Mesendoderm (in vitro differentiated cells): ENCODE results near the gene LRRC45.
A peak's percentile ranks its signal among the peaks of the same experiment; 100 is the strongest.

Experiments
- DNase-seq: peaks from one replicate; pipeline ENCODE4 v3.0.0; 2013
- H2AK5ac ChIP-seq: 2 replicates; pipeline ENCODE4 v1.6.1; 2013; ENCODE audit warnings: low read length, inconsistent platforms
- H2BK120ac ChIP-seq: 2 replicates; pipeline ENCODE4 v1.6.1; 2013; ENCODE audit warnings: low read depth, mild to moderate bottlenecking, low read length, moderate library complexity, mixed read lengths
- H2BK15ac ChIP-seq: replicated peaks from 2 replicates; pipeline ENCODE4 v1.6.1; 2013; ENCODE audit warnings: low read depth, mild to moderate bottlenecking, moderate library complexity
- H2BK5ac ChIP-seq: 2 replicates; pipeline ENCODE4 v1.6.1; 2013; ENCODE audit warnings: low read length, inconsistent platforms
- H3K18ac ChIP-seq: 2 replicates; pipeline ENCODE4 v1.6.1; 2013; ENCODE audit warnings: mild to moderate bottlenecking, low read length, mixed read lengths
- H3K23ac ChIP-seq: one replicate; pipeline ENCODE4 v1.6.1; 2013; ENCODE audit warnings: low read length
- H3K27ac ChIP-seq: 2 replicates; pipeline ENCODE4 v1.5.1; 2013; ENCODE audit warnings: low read depth, mild to moderate bottlenecking, inconsistent platforms, low read length, moderate library complexity
- H3K27me3 ChIP-seq: 2 replicates; pipeline ENCODE4 v1.6.1; 2013; ENCODE audit warnings: low read length, control low read depth, mild to moderate bottlenecking, inconsistent platforms; ENCODE audit not compliant: insufficient read depth, poor library complexity
- H3K36me3 ChIP-seq: 2 replicates; pipeline ENCODE4 v1.6.1; 2013; ENCODE audit warnings: low read length, inconsistent platforms; ENCODE audit not compliant: control insufficient read depth, insufficient read depth
- H3K4ac ChIP-seq: one replicate; pipeline ENCODE4 v1.6.1; 2013; ENCODE audit warnings: low read depth, mild to moderate bottlenecking, low read length, moderate library complexity
- H3K4me1 ChIP-seq: 2 replicates; pipeline ENCODE4 v1.6.1; 2013; ENCODE audit warnings: low read depth, low read length, inconsistent platforms; ENCODE audit not compliant: control insufficient read depth
- H3K4me2 ChIP-seq: 2 replicates; pipeline ENCODE4 v1.6.1; 2013; ENCODE audit warnings: low read length
- H3K4me3 ChIP-seq: 2 replicates; pipeline ENCODE4 v1.5.1; 2013; ENCODE audit warnings: mild to moderate bottlenecking, low read length
- H3K56ac ChIP-seq: one replicate; pipeline ENCODE4 v1.6.1; 2013; ENCODE audit warnings: low read length
- H3K79me1 ChIP-seq: 2 replicates; pipeline ENCODE4 v1.6.1; 2013; ENCODE audit warnings: low read length, inconsistent platforms
- H3K79me2 ChIP-seq: 2 replicates; pipeline ENCODE4 v1.6.1; 2013; ENCODE audit warnings: mild to moderate bottlenecking, low read length; ENCODE audit not compliant: control insufficient read depth, insufficient read depth
- H3K9ac ChIP-seq: 2 replicates; pipeline ENCODE4 v1.6.1; 2013; ENCODE audit warnings: low read length, inconsistent platforms
- H4K5ac ChIP-seq: one replicate; pipeline ENCODE4 v1.6.1; 2013; ENCODE audit warnings: low read length
- H4K8ac ChIP-seq: one replicate; pipeline ENCODE4 v1.6.1; 2013; ENCODE audit warnings: low read depth, mild to moderate bottlenecking, control low read depth, low read length, moderate library complexity
- WGBS: extraction: QIAGEN DNeasy Blood & Tissue Kit; methylation state at CpG from one replicate; pipeline ENCODE4 v1.1.7; 2013; ENCODE audit warnings: low lambda C conversion rate, missing lambda C conversion rate; ENCODE audit not compliant: insufficient coverage; ENCODE audit errors: extremely low coverage; 5-methylcytosine and 5-hydroxymethylcytosine counted together

Gene LRRC45

GRCh38 chr17:82077617-82078358, 54.7 kb downstream of the LRRC45 start:
- H2BK15ac ChIP-seq, result no peak overlapping the region
- no peak overlapping the region for H4K8ac ChIP-seq
- H3K36me3 ChIP-seq, result peaks cover 25% of the 10 kb centered on the region
- H3K4me2 ChIP-seq, result no peak overlapping the region
- no peaks in the 10 kb centered on the region for H3K79me2 ChIP-seq
- H3K79me1 ChIP-seq, result no peaks in the 10 kb centered on the region
- H3K23ac ChIP-seq, result no peak overlapping the region
- peak; percentile 48 for DNase-seq
- no peak overlapping the region for H3K27ac ChIP-seq
- H2BK5ac ChIP-seq, result no peak overlapping the region
- no CpG with 5 or more reads among the region's 28 CpGs for WGBS
- H2BK120ac ChIP-seq, result no peak overlapping the region
- no peak overlapping the region for H3K56ac ChIP-seq
- H3K4me3 ChIP-seq, result no peak overlapping the region
- no peak overlapping the region for H4K5ac ChIP-seq
- no peaks in the 10 kb centered on the region for H3K27me3 ChIP-seq
- H3K4me1 ChIP-seq, result no peaks in the 10 kb centered on the region
- no peak overlapping the region for H2AK5ac ChIP-seq
- H3K9ac ChIP-seq, result no peak overlapping the region
- no peak overlapping the region for H3K18ac ChIP-seq
- no peak overlapping the region for H3K4ac ChIP-seq

DNA sequence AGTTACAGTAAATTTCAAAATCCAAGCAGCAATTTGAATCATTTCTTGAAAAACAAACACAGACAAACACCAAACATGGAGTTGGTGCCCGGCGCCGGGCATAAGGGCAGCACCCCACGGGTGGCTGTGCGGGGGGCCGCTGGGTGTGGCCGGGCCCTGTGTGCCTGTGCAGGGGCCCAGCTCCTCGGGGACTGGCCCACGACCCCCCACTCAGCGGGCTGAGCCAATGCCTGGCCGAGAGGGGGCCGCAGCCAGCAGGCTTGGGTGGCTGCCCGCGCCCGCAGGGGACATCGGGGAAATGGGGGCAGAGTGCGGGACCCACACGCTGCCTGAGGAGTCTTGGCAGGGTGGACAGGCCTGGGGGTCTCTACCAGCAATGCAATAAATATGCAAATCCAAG, 55.3 kb downstream of the LRRC45 start:
- H3K36me3 ChIP-seq, result peaks cover 32% of the 10 kb centered on the region
- no peak overlapping the region for H2AK5ac ChIP-seq
- H3K79me1 ChIP-seq, result peaks cover 2% of the 10 kb centered on the region
- no peak overlapping the region for H2BK5ac ChIP-seq
- no CpG with 5 or more reads among the region's 18 CpGs for WGBS
- H4K8ac ChIP-seq, result no peak overlapping the region
- no peak overlapping the region for H3K23ac ChIP-seq
- H3K18ac ChIP-seq, result no peak overlapping the region
- H4K5ac ChIP-seq, result no peak overlapping the region
- no peak overlapping the region for H2BK120ac ChIP-seq
- no peaks in the 10 kb centered on the region for H3K27me3 ChIP-seq
- no peak overlapping the region for H3K4me2 ChIP-seq
- H3K4me1 ChIP-seq, result no peaks in the 10 kb centered on the region
- H2BK15ac ChIP-seq, result no peak overlapping the region
- no peak overlapping the region for H3K56ac ChIP-seq
- no peaks in the 10 kb centered on the region for H3K79me2 ChIP-seq
- no peak overlapping the region for H3K4me3 ChIP-seq
- no peak overlapping the region for H3K9ac ChIP-seq
- H3K27ac ChIP-seq, result no peak overlapping the region
- H3K4ac ChIP-seq, result no peak overlapping the region
- no peak for DNase-seq

- Histone ChIP-seq H2BK15ac (no peak overlapping the region), H3K4ac (no peak overlapping the region), H4K5ac (no peak overlapping the region), H2BK120ac (no peak overlapping the region), H2BK5ac (no peak overlapping the region), H3K27me3 (no peaks in the 10 kb centered on the region), H4K8ac (no peak overlapping the region), H3K4me3 (no peak overlapping the region), H3K4me1 (no peaks in the 10 kb centered on the region), H3K36me3 (peaks cover 38% of the 10 kb centered on the region), H3K79me2 (no peaks in the 10 kb centered on the region), H3K27ac (no peak overlapping the region), H3K18ac (no peak overlapping the region), H2AK5ac (no peak overlapping the region), H3K23ac (no peak overlapping the region), H3K56ac (no peak overlapping the region), H3K9ac (no peak overlapping the region), H3K79me1 (peaks cover 2% of the 10 kb centered on the region), H3K4me2 (no peak overlapping the region)
- no peak for DNase-seq
- no CpG with 5 or more reads among the region's 47 CpGs for WGBS
Measured at GRCh38 chr17:82079001-82079677, 56.0 kb downstream of the LRRC45 start.

DNA sequence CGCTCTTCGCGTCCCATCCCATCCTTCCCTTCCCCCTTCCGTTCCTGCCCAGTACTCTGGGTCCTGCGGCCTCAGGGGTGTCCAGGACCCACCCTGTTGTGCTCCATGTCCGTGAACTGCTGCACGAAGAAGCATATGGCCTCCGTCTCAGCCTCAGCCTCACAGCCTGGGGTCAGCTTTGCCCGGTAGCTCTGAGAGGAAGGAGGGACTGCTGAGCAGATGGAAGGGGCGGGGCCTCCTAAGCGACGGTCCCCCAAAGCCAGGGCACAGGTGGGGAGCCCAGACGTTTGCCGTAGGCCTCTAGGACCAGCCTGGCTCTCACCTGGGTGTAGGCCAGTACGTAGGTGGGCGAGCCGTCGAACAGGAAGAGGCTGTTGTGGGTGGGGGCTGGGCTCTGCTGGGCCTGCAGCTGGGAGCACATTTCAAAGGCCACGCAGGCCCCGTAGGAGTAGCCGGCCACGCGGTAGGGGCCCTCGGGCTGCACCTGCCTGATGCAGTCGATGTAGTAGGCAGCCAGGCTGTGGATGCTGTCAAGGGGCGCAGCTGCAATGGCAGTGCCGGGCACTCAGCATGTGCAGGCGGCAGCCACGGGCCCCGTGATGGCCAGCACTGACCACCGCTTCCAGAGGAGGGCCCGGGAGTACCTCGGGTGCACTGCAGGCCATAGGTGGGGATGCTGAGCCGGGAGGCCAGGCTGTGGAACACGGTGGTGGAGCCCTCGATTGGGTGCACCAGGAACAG, 57.1 kb downstream of the LRRC45 start:
- H3K4me3 ChIP-seq, result no peak overlapping the region
- no peak overlapping the region for H3K23ac ChIP-seq
- H3K36me3 ChIP-seq, result peaks cover 41% of the 10 kb centered on the region
- no peak overlapping the region for H3K9ac ChIP-seq
- H3K56ac ChIP-seq, result no peak overlapping the region
- no peak overlapping the region for H3K4ac ChIP-seq
- no peak overlapping the region for H2BK5ac ChIP-seq
- no peak for DNase-seq
- H2BK120ac ChIP-seq, result no peak overlapping the region
- no peak overlapping the region for H3K27ac ChIP-seq
- no peaks in the 10 kb centered on the region for H3K79me2 ChIP-seq
- no peaks in the 10 kb centered on the region for H3K4me1 ChIP-seq
- no CpG with 5 or more reads among the region's 36 CpGs for WGBS
- peaks cover 4% of the 10 kb centered on the region for H3K79me1 ChIP-seq
- no peak overlapping the region for H2BK15ac ChIP-seq
- H2AK5ac ChIP-seq, result no peak overlapping the region
- no peaks in the 10 kb centered on the region for H3K27me3 ChIP-seq
- no peak overlapping the region for H4K5ac ChIP-seq
- no peak overlapping the region for H4K8ac ChIP-seq
- no peak overlapping the region for H3K4me2 ChIP-seq
- no peak overlapping the region for H3K18ac ChIP-seq
